Activated CD8-positive, alpha-beta memory T cell treated with anti-CD3 and anti-CD28 coated beads, Interleukin-2, amount 50 U/mL, for 1 hour (primary cell): Measurements from ENCODE around the gene RYR3.

Experiments used
- DNase-seq: peaks from one replicate; pipeline ENCODE4 v3.0.0-alpha.2; 2020; ENCODE audit errors: extremely low read depth

The RYR3 gene

GRCh38 chr15:33700695-33701303 lies 390.0 kb downstream of the RYR3 start:
- DNase-seq, result peak; percentile 3

- no peak for DNase-seq
Measured at GRCh38 chr15:33701304-33701696, 390.5 kb downstream of the RYR3 start.

GRCh38 chr15:33706173-33706572 lies 395.4 kb downstream of the RYR3 start:
- no peak for DNase-seq

GRCh38 chr15:33710748-33711147 lies 400.0 kb downstream of the RYR3 start:
- no peak for DNase-seq

GRCh38 chr15:33716025-33716424 lies 405.3 kb downstream of the RYR3 start:
- no peak for DNase-seq

- DNase-seq, result no peak
Measured at GRCh38 chr15:33720952-33721351, 410.2 kb downstream of the RYR3 start.

GRCh38 chr15:33722005-33722672 lies 411.4 kb downstream of the RYR3 start:
- no peak for DNase-seq

- no peak for DNase-seq
Measured at GRCh38 chr15:33722673-33723015, 411.9 kb downstream of the RYR3 start.

- no peak for DNase-seq
Measured at GRCh38 chr15:33724321-33725036, 413.7 kb downstream of the RYR3 start.

- no peak for DNase-seq
Measured at GRCh38 chr15:33729653-33730052, 418.9 kb downstream of the RYR3 start.

GRCh38 chr15:33730815-33731214 lies 420.0 kb downstream of the RYR3 start:
- DNase-seq, result no peak

- no peak for DNase-seq
Measured at GRCh38 chr15:33735143-33735542, 424.4 kb downstream of the RYR3 start.

GRCh38 chr15:33735637-33736247 lies 425.0 kb downstream of the RYR3 start:
- no peak for DNase-seq

GRCh38 chr15:33737687-33738601 lies 427.2 kb downstream of the RYR3 start:
- DNase-seq, result no peak

GRCh38 chr15:33738941-33739664 lies 428.3 kb downstream of the RYR3 start:
- no peak for DNase-seq

GRCh38 chr15:33742306-33742705 lies 431.5 kb downstream of the RYR3 start:
- no peak for DNase-seq

- no peak for DNase-seq
Measured at GRCh38 chr15:33742800-33743199, 432.0 kb downstream of the RYR3 start.

- no peak for DNase-seq
Measured at GRCh38 chr15:33746203-33746602, 435.4 kb downstream of the RYR3 start.

- no peak for DNase-seq
Measured at GRCh38 chr15:33753012-33753411, 442.2 kb downstream of the RYR3 start.

- no peak for DNase-seq
Measured at GRCh38 chr15:33754242-33754641, 443.5 kb downstream of the RYR3 start.

GRCh38 chr15:33756961-33757360 lies 446.2 kb downstream of the RYR3 start:
- DNase-seq, result no peak
